GM18502 (cell line): ENCODE measurements around the gene CEP128.

Experiments used
- ATAC-seq: cut with Tn5 transposase; IDR thresholded peaks from one replicate; pipeline ENCODE4 v1.9.1; 2021; ENCODE audit warnings: mild to moderate bottlenecking; ENCODE audit not compliant: unreplicated experiment, poor library complexity

The CEP128 gene

DNA sequence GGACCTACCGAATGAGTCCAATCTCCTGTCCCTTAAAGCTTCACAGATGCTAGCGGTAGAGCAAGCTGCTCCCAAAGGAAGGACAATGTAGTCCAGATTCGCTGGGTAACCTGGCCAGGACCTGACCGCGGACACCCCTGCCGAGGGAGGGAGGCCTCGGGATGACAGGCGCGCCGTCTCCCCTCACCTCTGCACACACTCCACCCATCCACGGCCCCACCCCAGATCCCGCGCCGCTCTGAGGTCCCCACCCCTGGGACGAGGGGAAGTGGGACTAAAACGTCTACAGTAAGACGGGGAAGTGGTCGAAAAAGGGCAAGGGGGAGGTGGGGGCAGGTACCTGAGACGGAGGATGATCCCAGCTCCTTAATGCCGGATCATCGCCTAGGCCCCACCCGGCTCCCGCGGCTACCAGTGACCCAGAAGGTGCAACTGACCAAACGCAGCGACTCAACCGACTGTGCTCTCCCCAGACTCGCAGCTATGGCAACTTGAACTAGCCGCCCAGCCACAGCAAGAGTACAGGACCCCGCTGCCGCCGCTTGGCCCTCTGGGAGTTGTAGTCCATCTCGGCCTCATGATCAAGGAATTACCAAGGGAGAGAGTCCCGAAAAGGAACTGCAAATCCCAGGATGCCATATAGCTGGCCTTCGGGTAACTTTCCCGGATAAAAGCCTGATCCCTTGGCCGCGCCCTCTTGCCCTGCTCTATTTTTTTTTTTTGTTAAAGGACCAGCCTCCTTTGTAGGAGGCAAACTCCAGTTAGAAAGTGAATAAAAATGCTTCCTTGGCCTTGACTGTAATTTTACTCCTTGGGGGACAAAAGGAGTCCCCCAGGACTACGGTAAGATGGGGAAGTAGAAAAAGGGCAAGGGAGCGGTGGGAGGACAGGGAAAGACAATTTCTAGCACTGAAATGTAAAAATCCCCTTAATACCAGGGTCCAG is at the start of gene CEP128:
TSS of gene CEP128 (minus strand) at position 498 of the 945 bp plus-strand sequence.
- peak; percentile 95 for ATAC-seq

DNA sequence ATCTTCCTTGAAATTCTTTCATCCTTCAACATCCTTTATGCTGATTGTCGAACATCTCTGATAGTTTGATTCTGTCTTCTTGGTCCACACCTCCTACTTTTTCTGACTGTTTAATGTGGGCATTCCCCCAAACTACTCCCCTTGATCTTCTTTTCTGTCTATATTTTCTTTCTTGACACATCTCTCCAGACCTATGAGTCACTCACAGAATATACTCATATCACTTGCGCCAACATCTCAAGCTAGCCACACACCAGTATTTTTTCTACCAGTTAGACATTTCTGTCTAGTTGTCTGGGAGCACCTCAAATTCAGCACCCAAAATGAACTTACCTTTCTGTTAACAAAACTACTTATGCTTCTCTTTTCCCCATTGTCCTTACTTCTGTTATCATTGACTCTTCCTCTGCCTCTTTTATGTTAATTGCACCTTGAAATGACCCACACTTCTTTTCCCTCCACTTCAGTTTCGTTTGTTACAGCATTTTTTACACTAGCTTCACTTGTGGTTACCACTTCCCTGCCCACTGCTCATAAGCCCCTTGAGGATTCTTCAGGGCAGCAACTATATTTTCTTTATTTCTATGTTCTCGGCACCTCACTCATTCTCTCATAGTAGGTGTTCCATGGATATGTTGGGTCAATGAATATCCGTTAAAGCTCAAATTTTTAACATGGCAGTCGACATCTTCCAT is 47.3 kb upstream of the CEP128 start:
- peak; percentile 70 for ATAC-seq

DNA sequence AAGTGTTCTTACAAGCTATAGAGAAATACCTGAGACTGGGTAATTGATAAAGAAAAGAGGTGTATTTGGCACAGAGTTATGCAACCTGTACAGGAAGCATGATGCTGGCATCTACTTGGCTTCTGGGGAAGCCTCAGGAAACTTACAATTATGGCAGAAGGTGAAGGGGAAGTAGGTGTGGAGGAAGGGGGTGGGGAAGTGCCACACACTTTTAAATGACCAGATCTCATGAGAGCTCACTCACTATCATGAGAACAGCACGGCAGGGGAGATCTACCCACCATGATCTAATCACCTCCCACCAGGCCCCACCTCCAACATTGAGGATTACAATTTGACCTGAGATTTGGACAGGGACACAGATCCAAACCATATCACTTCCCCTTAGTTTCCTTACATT is 46.7 kb upstream of the CEP128 start:
- ATAC-seq = no peak

DNA sequence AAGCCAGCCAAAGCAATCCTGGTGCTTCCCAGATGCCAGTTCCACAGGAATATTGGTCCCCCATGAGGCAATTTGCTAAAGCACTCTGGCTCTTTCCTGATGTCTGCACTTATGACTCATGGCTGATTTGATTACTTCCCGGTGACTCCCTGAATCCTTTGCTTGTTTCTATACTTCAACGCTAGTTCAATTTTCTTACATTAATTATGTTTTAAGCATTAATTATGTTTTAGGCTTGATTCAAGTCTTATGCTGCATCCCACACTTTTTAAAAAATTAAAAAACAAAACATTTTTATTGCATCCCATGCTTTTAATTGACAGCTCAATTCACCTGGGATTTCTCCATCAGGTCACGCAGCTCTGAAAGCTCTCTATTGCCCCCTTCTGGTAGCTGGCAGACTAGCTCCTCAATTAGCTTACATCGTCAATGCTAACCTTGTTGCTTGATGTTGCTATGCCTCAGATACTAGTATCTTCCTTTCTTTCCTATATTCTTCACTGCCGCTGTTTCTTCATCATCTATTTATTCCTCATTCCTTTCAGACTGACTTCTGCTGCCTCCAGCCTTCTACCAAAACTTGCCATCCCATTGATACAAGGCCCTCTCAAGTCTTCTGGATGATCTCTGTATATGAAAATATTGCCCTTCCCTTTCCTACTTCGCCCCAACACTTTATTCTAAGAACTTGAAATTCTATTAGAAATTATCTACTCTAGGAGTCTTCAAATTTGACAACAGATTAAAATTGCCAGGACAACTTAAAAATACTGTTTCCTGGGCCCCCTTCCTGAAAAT is 45.9 kb upstream of the CEP128 start:
- ATAC-seq = peak; percentile 69

DNA sequence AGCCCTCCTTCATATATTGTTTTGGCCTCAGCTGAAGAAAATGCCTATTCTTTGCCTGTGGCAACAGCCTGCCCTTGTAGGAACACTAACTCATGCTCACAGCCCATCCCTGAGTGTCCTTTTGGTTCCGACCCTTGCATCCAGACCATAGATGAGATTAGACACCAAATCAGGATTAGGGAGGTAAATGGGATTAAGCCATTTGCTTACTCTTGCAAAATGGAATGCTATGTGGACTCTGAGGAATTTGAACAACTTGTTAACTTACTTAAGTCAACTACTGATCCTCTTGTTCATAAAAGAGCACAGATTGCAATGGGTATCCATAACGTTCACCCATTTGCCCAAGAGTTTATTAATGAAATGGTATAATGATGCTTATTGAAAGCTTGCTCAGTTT is 41.2 kb upstream of the CEP128 start:
- ATAC-seq = no peak

DNA sequence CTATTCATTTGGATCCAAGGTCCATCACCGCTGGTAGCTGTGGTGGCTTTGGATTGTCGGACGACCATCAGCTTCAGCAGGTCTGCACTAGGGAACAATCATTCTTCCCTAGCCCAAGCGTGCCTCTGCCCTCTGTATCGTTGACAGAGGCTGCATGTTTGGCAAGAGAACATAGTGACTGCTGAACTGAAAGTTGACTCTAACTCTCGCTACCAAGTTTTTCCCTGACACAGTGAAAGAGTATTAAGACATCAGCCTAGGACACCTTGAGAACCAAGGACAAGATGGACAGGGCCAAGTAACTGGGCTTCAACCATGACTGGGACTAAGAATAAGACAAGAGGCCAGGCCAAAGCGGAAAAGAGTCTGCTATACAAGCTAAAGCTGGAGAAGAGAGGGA is 40.1 kb upstream of the CEP128 start:
- ATAC-seq = no peak

DNA sequence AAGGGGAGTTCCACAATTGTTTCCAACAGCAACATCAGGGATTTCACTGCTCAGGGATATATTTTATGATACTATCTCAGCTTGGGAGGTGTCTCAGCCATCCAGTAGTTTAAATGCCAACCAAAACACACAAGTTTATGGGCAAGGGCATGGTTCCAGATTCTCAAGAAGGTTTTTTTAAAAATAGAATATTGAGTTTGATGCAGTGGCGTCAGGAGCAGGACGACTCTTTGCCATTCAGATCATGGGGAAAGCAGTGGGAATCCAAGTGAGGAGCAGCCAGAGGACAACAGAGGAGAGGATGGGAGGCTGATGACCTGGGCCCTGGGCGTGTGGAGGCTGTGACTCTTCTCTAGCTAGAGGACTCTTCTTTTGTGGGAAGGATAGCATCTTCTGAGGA is 39.6 kb upstream of the CEP128 start:
- ATAC-seq = no peak

DNA sequence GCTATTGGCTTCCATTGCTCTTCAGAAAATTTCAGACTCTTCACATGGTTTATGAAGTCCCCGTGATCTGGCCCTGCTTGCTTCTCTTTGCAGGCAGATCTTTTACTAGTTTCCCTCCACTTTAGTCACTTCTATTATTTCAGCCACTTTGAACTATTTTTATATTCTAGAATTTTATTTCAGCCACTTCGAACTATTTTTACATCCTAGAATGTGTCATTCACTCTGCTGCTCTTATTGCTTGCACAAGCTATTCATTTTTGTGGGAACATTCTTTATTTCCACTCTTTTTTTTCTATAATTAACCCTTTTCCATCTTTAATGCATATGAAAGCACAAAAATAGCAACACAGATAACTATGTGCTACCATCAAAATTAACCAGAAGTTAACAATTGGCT is 38.4 kb upstream of the CEP128 start:
- ATAC-seq = no peak

DNA sequence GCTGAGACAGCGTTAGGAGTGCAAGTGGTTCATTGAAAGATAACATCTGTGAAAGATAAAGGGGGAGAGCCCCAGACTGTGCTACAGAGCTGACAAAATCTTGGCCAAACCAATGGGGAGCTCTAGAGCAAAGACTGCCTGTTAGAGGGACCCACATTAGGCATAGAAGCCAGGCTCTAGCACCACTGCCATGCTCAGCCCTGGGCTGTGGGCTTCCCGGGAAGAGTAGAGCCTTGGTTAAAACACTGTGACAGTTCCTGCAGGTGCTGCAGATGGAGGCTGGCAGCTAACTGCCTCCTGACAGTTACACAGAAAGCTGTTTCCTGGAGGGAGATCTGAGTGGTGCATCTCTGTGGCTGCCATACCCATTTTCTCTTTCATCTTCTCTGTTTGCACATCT is 36.9 kb upstream of the CEP128 start:
- no peak for ATAC-seq

DNA sequence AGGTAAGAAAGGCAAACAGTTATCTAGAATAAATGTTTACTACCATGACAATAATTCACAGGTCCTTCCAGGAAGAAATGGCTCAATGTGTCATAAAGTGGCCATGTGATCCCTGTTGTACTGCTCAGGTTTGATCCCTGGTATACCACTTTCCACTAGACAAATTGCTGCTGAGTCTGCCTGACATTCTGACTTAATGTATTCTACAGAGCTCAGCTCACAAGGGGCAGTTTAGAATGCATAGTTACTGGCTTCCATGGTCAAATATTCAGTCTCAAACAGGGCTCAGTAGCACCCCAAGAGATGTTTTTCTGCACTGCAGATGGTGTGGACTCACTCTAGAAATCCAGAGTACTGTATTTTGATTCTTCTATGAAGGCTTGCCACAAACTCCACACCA is 35.7 kb upstream of the CEP128 start:
- peak; percentile 60 for ATAC-seq

DNA sequence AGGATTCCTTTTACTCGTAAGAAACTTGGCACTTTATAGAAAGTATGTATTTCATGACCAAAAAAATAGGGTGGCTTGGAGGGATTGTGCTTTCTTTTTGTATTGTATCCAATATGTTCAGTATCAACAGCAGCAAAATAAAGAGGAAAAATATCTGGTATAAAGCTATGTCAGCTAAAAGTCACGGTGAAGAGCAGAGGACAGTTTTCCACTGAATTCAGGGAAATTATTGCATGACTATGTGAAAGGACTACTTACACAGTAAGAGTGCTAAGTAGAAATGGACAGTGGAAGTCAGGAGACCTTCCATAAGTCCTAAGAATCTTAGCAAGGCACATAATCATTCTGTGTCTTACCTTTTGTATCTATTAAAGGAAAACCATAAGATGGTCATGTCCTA is 33.1 kb upstream of the CEP128 start:
- ATAC-seq = no peak

DNA sequence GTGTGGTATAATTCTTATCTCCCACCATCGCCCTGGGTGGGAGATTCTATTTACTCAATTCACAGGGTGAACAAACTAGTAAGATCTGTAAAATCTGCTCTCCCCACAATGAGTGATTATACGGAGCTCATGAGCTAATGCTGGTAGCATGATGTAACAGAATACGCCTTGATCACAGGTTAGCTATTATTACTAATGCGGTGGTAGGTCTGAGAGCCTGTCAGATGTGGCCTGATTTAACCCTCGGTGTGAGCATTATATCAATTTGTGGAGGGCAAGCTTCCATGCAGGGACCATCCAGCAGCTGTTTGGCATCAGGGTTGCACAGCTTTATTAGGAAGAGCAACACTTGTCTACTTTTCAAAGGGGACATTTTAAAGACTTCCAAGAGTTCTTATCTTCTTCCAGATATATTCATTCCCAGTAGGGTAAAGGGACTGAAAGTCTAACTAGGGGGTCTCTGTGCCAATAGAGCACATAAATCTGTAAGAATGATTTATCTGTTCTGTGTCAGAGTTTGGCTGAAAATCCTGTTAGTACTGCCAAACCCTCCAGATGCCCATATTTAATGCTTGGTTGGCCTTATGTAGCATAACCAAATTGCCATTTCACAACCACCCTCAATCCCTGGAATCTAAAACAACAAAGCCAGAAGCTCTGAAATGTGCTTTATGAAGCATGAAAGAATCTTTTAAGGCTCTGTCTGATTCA is 32.5 kb upstream of the CEP128 start:
- ATAC-seq = no peak

DNA sequence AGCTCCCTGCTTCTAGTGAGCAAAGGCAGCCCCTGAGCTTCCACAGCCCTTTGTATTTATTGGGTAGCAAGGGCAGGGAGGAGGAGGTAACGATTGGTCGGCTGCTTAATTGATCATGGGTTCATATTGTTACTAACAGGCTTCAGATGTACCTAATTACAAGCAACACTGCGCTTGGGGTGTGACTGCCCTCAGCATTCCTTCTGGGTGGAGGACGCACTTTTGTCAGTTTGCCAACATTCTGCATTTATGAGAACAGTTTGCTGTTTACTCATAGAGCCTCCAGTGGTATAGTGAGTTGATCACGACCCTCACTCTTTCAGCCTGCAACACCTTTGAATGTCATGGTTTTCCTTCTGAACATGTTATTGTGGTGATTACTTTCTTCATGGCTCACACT is 23.5 kb upstream of the CEP128 start:
- ATAC-seq = no peak

DNA sequence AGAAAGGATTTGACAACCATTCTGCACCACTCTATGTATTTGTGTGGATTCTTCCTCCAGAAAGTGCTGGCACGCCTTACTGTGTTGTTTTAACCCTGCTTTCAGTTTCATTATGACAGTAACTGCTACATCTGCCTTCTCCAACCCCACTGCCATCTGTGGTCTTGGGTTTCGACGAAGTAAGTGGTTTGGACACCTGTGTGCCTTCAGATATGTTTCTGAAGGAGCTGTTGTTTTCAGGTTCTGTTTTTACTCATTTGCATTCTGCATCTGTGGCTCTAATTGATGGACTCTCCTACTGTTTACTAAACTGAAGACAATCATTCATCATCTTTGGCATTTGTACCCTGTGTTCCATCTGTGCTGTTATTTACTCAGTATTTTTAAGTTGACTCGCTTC is 18.0 kb upstream of the CEP128 start:
- peak; percentile 99 for ATAC-seq

DNA sequence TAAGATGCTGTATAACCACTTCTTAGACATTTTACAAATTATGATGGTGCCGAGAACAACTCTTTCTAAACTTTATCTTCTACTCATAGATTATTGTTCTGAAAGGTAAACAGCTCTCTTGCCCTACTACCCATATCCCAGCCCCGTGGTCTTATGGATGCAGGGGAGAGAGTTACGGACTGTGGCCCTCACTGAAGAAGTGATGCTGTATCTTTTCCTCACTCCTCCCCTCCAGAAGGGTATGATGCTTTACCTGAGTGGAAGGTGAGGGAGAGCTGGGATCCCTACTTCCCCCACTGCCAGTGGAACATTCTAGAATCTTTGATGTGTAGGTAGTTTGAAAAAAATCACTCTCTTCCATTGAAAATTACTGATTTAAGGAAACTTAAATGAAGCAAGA is 17.4 kb upstream of the CEP128 start:
- ATAC-seq = no peak

DNA sequence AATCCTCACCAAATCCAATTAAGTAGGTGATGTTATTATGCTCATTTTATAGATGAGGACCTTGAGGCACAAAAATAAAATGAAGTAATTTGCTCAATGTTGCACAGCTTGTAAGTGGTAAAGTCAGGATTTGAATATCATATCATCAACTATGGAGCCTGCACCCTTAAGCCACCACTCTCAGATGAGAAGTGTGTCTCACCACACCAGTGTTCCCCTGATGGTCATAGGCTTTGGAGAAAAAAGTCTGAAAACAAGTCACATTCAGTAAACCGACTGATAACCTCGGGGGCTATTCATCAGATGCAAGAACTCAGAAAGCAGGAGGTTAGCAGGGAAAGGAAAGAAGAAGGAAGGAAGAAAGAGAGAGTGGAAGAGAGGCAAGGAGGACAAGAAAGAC is 16.7 kb upstream of the CEP128 start:
- ATAC-seq = no peak

DNA sequence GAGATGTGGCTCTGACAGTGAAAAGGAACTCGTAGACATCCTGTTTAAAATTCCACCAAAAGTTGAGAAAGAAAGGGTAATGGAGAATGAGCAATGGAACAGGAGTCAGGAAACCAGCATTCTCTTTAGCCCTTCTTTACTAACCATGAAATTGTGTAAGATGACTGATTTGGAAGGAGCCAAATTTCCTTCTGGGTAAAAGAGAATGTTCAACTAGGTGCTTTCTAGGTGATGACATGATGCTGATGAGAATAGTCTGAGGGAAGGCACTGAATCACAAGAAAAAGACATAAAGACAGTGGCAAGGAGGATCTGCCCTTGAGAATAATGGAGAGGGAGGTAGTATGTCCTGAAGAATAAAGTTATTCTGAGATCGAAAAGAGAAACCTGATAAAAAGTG is 16.1 kb upstream of the CEP128 start:
- ATAC-seq = no peak

DNA sequence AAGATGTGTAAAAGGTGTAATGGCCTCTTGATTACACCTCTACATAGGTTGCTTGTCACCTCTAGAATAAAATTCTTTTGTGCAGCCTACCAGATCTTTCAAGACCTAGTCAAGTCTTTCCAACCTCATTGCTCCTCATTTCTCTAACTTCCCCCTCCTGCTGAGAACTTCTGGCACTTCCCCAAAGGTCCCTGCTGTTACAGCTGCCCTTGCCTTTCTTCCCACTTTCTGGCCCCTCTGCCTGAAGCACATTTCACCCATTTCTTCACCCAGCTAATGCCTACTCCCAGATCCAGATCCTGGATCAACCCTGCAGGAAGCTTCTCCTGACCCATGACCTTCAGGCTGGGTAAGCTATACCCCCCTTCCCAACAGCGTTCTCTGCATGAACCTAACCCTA is 15.4 kb upstream of the CEP128 start:
- ATAC-seq = no peak

DNA sequence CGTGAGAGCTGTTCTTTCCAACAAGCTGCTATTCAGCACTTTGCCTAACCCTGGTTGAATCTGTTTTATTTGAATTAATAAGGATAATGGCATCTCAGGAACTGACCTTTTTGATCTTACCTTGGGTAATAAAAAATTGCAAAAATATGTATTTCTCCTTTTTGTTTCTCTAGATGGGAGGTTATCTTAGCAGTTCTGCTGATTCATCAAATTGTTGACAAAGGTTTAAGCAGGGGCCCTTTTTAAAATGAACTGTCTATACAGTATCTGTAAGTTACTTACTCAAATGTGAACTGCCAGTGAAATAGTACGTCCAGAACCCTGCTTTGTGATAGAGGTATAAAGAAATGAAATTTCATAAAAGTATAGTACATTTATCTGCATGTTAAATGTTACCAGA is 14.6 kb upstream of the CEP128 start:
- ATAC-seq = no peak

DNA sequence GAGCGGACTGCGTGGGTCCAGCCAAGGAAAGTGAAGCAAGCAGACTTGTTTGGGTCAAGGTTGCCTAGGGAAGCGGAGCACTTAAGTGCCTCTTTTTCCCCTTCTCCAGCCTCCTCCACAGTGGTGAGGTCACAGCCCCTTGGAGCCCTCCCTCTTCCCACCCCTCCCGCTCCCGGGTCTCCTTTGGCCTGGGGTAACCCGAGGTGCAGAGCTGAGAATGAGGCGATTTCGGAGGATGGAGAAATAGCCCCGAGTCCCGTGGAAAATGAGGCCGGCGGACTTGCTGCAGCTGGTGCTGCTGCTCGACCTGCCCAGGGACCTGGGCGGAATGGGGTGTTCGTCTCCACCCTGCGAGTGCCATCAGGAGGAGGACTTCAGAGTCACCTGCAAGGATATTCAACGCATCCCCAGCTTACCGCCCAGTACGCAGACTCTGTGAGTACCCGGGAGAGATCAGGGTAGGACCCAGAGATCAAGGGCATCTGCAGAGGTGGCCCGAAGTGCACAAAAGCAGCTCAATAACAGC is 13.9 kb upstream of the CEP128 start, which contains the start of gene TSHR:
TSS of gene TSHR (plus strand) at position 206 of the 526 bp plus-strand sequence. CDS start at position 266, 60 bp downstream.
- no peak for ATAC-seq
